Activated CD4-positive, alpha-beta T cell treated with anti-CD3 and anti-CD28 coated beads, Interleukin-2, amount 50 U/mL, for 16 hours (primary cell): ENCODE data around the gene ENPP6.
"Not testable (repeated sequence)": the region's sequence is repeated elsewhere in the genome, so short reads cannot be mapped to it uniquely, and the experiment has no call there.

Experiments used
- DNase-seq: peaks from one replicate; pipeline ENCODE4 v3.0.0-alpha.2; 2020

The ENPP6 gene

GRCh38 chr4:184146951-184147350 lies 70.7 kb downstream of the ENPP6 start:
- DNase-seq: no peak

DNA sequence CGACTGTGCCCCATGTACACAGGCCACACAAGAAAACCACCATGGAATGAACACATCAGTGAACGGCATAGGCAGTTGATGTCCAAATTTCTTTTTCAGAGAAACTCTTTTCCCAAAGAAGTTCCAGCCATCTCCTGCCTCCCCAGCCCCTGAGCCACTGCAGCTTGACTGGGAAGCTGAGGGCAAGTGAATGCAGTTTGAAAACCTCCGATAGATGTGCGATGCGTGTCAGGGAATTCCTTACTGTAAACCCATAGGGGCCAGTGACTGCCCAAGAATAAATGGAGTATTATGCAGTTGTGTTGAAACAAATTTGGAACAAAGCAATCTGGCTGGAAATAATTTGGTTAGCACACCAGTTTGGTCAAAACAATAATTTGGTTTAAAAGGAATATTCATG lies 72.1 kb downstream of the ENPP6 start:
- DNase-seq: no peak

GRCh38 chr4:184143770-184144564 lies 73.7 kb downstream of the ENPP6 start:
- no peak for DNase-seq

DNA sequence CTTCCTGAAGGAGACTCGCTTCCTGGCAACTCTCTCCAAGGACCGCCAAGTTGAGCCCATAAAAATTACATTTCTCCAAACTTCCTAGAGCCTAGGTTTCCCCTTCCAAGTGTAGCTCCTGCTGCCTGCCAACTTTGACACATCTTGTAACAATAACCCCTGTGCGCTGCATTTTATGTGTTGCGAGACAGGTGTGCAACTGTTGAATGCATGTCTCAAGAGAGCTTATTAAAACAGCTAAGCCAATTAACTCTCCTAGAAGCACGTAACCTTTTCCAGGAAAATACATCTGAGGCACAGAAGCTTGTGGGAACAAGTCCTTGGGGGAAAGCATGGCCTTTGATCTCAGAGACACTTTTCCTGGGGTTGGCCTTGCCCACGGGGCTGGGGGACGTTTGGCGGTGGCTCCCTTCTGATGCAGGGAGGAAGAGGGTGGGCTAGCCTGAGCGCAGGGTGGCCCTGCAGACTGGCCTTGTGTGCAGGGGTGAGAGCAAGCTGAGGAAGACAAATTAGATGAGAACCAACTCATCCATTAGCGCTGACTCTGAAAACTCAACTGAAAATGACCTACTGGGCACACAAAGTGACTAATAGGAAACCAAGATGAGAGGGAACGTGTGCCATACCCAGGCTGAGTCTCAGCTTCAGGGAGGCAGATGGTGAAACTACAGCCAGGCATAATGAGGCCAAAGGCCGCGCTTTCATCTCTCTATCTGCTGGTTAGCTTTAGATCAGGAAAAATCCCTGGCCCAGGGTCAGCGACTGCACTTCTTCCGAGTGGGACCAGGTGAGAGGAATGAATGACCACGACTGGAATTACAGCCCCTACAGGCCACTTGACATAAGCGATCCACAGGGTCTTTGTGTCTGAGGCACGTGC lies 75.3 kb downstream of the ENPP6 start:
- DNase-seq: no peak

GRCh38 chr4:184140901-184141300 lies 76.8 kb downstream of the ENPP6 start:
- DNase-seq: not testable (repeated sequence)

DNA sequence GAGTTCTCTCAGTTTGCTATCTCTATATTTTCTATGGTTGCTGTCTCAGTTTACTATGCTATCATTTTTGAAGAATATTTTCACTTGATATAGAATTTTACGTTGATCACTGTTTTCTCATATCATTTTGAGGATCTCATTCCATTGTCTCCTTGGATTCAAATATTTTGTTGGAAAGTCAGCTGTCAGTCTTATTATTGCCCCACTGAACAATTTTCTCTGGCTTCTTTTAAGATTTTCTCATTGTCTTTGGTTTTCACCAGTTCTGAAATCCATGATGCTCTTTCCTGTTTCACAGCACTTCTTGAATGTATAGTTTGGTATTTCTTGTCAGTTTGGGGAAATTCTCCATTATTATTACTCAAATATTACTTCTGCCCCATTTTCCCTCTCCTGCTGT lies 81.1 kb downstream of the ENPP6 start:
- DNase-seq: no peak

- no peak for DNase-seq
Measured at GRCh38 chr4:184126800-184127199, 90.9 kb downstream of the ENPP6 start.

- DNase-seq: no peak
Measured at GRCh38 chr4:184122631-184123408, 94.9 kb downstream of the ENPP6 start.

GRCh38 chr4:184120549-184121127 lies 97.0 kb downstream of the ENPP6 start:
- no peak for DNase-seq

GRCh38 chr4:184117662-184118199 lies 99.9 kb downstream of the ENPP6 start:
- DNase-seq: no peak

GRCh38 chr4:184115399-184115798 lies 102.3 kb downstream of the ENPP6 start:
- no peak for DNase-seq

DNA sequence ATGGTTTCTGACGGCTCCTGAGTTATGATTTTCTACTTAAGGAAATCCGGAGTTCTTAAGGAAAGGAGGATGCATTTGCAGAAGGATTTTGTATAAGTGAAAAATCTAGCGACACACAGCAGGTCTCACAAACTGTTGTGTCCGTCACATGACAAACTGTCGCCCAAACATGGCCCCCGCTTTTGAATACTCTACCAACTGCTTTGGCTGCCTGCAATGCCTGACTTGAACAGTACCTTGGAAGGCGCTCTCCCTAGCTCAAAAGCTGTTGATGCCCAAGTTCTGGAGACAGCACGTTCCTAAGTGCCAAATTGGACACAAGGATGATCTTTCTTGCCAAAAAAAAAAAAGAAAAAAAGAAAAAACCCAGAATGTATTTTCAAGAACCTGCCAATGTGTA lies 103.2 kb downstream of the ENPP6 start:
- DNase-seq: no peak

- DNase-seq: no peak
Measured at GRCh38 chr4:184112006-184112550, 105.6 kb downstream of the ENPP6 start.

GRCh38 chr4:184111233-184111832 lies 106.3 kb downstream of the ENPP6 start:
- DNase-seq: no peak

GRCh38 chr4:184110452-184111224 lies 107.0 kb downstream of the ENPP6 start:
- no peak for DNase-seq

DNA sequence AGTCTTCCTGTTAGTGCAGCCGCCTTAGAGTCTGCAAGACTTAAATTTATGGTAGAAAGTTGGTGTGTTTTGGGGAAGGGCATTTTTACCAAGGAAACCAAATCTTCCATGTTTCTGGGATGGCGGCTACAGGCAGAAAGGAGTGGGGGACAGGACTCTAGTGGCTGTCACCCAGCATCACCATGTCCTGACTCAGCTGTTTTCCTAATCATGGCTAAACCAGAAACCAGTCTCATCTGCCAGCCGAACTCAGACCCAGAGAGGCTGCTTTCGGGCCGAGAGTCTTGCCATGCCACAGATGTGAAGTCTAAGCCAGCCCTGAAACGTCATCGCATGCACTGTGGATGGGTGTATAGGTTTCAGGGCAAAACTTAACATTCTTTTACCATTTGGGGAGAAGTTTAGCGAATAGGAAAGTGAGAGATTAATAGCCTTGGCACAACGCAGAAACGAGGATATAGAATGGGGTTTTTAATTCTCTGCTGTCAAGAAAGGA lies 109.6 kb downstream of the ENPP6 start:
- DNase-seq: no peak

GRCh38 chr4:184104419-184105101 lies 113.1 kb downstream of the ENPP6 start:
- DNase-seq: no peak

DNA sequence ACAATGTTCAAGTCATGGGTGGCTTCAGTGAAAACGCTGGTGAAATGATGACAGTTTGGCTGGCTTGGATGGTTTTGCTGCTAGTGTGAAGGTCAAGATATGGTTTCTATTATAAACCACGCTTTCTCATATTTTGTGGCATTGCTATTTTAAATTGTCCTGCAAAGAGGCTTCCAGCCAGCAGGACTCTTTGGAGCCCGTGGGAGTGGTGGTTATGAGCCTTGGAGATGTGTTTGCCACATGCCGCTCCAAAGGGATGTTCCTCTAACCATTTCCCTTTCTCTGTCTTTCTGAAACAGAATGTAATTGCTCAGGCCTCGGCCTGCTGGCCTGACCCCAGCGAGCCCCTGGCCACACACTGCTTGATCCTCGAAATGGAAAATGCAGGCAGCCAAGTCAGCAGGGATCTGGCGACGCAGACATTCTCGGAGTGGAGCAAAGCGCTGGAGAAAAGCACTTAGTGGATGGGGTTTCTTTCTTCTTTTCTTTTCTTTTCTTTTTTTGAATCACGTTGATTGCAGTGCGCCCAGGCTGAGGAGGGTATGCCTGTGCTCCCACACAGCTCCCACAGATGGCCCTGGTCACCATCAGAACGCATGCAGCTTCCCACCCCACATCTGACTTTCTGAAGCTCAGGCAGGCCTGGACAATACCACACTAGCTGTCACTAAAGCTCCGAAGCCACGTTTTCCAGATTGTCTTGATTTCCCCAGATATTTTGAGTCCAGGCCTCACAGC lies 114.0 kb downstream of the ENPP6 start:
- DNase-seq: no peak

- DNase-seq: no peak
Measured at GRCh38 chr4:184102927-184103326, 114.7 kb downstream of the ENPP6 start.
